RCC 7860 (cell line): ENCODE data around the gene ABCG1.

Source experiments
- DNase-seq: peaks from one replicate; pipeline ENCODE4 v3.0.0-alpha.2; 2015; ENCODE audit warnings: low spot score
- FAIRE-seq: peaks from 2 replicates; lab custom pipeline; 2012; peaks lifted over from hg19 to GRCh38; lab: Jason Lieb, UNC

Gene ABCG1

DNA sequence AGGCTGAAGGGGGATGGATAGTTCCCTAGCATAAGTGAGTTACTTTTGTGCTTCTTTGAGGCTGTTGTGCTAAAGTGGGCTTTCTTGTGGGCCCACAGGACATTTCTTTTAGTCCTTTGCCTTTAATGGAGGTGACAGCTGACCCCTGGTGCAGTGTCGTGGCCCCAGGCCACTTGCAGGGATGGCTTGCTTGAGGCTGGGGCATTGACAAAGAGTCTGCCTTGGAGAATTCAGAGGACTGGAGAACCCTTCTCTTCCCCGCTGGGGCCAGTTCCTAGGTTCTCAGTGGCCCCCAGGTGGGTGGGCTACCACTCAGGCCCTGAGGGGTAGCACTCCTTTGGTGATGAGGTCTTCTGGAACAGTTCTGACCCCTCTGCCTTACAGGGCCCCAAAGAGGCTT lies 12.8 kb downstream of the ABCG1 start:
- no peak for DNase-seq
- no peak for FAIRE-seq

DNA sequence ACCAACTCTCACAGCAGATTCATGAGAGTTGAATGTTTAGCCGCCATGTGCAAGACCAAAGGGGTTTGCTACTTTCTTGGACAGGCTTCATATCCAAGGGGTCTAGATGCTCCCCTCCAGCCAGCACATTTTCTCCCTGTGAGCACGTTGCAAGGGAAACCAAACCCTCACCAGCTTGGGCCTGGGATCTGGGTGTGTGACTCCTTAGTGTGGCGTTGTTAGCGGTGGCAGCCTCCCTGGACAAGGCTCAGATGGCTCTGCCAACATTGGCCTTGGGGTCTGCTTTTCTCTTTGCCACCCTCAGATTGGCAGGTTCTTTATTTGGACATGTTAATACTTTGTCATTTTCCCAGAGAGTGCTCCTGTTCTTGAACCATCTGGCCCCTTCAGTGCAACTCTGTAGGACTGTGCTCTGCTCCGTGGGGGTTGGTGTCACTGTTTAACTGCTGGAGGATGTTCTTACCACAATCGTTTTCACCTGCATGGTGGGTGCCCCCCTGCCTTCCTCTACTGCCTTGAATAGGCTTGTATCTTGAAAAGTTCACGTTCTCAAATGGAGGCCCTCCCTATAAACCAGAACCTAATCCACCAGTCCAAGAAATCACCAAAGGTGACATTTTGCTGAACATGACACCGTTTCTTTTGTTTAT lies 13.4 kb downstream of the ABCG1 start:
- FAIRE-seq (no peak), DNase-seq (no peak)

DNA sequence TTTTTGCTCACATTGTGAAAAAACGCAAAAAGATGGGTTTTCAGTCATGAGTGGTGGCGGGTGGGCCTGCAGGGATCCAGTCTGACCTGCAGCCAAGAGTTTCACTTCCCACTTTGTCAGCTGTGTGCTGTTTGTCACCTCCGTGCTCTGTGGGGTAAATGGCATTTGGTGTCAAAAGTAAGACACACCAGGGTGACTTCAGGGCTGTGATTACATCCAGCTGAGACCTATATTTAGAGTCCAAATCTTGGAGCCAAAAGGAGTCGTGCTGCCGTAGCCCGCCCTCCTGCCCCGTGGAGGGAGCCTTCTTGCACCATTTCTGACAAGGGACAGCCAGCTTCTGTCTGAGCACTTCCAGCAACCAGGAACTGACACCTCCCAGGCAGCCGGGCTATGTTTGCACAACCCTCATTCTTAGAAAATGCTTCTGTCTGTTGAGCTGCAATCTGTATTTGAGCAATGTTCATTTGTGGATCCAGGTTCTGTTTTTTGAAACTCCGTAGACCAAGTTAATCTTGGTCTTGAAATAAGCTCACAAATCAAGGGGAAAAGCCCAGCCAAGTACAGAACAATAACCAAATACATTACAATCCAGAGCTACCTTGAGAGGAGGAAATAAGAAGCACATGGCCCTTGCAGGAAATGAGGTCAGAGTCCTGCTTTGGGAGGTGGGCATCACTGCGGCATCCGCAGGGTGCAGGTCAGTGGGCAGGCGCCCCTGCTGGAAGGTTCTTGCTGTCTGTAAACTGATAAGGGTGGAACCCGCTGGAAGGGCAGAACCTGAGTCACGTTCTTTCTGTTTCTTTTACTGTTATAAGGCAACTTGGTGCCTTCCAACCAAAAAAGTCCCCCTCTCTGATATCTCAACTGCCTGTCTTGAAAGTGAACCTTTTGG lies 14.4 kb downstream of the ABCG1 start:
- FAIRE-seq: no peak
- no peak for DNase-seq

DNA sequence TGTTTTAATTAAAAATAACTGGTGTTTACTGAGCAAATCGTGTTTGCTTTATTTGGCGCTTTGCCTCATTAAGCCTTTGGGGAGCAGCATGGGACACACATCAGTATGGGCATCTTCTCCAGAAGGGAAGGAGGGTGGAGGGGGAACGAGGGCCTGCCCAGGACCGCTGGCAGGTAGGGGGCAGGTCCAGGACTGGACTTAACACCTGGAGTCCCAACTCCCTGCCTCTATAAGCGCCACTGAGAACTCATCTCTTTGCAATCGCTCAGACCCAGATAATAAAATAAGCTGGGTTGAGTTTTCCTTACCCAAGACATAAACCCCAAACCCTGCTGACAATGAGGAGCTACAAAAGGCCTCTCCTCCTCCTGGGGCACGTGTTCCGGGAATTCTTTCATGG lies 15.1 kb downstream of the ABCG1 start:
- DNase-seq (no peak), FAIRE-seq (no peak)

DNA sequence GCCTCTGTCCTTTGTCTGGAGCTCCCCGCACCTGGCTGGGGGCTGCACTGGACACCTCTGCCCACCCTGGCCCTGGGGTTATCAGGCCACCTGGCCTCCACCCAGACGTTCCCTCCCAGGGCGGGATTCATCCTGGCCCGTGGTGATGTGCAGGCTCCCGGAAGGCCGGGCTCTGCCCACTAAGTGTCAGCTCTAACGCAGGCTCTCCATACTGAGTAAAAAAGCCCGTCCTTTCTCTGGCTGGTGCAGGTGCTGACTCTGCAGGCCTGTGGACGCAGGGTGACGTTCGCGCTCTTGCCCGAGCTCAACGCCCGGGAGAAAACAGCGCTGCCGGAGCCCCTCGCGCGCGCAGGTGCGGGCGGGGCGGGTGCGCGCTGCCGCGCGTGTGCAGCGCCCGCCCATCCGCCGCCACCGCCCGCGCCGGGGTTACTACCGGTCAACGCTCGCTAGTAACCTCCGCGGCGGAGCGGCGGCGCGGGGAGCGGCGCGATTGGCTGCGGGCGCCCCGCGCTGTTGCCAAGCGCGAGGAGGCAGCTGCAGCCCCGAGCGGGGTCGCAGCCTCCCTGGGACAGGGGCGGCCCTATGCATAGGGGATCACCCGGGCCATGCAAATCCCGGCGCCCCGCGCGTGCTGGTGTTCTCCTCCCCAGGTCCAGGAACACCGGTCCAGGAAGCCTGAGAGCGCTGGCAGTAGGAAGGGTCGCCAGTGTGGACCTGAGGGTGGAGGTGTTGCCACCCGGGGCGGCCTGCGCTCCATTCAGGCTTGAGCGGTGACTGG lies 15.7 kb downstream of the ABCG1 start:
- DNase-seq: no peak
- FAIRE-seq: no peak

DNA sequence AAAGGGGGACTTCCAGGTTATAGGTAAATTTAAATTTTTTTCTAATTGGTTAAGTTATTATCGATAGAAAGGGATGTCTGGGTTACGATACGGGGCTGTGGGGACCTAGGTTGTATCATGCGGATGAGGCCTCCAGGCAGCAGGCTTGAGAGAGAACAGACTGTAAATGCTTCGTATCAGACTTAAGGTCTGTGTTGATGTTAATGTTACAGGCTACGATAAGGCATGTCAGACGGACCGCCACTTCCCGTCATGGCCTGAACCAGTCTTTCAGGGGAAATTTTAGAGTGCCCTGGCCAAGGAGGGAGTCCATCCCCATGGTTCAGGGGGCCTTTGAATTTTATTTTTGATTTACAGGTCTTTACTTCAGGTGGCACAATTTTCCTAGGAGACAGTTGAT lies 16.7 kb downstream of the ABCG1 start:
- no peak for DNase-seq
- FAIRE-seq: no peak

DNA sequence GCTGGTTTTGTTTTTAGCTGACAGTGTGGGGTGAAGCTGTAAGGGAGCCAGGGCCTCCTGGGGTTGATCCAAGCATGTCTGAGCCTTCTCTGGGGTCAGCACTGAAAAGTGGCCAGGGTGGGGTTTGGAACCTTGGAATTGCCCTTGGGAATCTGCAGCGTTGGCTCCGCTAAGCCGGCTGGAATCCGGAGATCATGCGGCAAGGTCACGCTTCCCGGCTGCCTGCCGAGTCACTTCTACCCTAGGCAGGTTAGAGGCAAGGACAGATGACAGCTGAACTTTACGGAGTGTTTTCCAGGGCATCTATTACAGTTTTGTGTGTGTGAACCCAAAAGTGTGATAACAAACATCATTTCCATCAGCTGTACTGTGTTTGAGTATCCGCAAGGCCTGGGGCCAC lies 17.1 kb downstream of the ABCG1 start:
- FAIRE-seq: no peak

DNA sequence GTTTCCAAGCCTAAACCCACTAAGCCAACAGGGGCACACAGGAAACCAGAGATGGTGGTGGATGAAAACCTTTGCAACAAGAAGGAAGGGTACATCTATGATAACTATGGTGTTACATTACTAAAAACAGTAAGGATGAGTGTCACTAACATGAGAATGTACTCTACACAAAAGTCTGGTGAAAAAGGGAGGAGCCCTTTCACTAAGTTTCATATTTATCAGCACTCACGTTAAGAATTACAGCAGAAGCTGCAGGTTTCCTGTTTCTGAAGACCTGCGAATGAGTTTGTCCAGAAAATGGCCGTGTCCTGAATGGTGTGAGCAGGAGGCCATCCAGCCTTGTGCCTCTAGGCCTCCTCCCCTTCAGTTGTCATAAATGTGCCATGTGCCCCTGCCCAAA lies 17.8 kb downstream of the ABCG1 start:
- DNase-seq (no peak), FAIRE-seq (no peak)

More for the DNA sequence above, 17.1 kb downstream of the ABCG1 start:
- no peak for DNase-seq

DNA sequence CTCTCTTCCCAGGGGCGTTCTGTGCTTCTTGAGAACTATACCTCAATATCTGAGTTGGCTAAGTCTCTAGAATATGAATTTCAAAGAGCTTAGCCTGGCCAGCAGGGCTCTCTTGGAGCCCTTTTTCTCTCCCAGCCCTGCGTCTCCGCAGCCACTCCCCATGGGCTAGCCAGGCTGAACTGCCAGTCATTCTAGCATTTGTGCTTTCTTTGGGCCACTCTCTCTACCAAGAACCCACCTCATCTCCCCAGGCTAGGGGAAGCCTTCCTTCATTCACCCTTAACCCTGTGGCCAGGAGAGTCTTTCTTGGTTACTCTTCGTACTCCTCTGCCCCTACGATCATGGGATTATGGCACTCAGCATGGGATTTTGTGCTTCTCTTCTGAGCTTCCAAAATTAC lies 18.2 kb downstream of the ABCG1 start:
- DNase-seq (no peak), FAIRE-seq (no peak)

DNA sequence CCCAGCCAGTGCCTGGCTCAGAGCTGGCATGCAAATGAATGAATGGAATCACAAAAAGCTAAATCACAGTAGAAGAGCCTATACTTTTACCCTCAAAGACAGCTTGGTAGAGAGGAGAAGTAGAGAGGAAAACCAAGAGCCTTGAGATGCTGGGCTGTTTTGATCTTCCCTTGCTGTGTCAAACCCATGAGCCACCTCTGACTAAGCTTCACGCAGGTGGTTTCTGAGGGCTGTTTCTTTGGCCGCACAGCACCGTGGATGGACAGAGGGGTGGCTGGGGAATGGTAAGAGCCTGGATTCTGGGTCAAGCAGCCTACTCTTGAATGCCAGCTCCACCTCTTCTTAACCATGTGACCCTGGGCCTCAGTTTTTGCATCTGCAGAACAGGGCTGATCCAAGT lies 18.6 kb downstream of the ABCG1 start:
- no peak for DNase-seq
- no peak for FAIRE-seq

DNA sequence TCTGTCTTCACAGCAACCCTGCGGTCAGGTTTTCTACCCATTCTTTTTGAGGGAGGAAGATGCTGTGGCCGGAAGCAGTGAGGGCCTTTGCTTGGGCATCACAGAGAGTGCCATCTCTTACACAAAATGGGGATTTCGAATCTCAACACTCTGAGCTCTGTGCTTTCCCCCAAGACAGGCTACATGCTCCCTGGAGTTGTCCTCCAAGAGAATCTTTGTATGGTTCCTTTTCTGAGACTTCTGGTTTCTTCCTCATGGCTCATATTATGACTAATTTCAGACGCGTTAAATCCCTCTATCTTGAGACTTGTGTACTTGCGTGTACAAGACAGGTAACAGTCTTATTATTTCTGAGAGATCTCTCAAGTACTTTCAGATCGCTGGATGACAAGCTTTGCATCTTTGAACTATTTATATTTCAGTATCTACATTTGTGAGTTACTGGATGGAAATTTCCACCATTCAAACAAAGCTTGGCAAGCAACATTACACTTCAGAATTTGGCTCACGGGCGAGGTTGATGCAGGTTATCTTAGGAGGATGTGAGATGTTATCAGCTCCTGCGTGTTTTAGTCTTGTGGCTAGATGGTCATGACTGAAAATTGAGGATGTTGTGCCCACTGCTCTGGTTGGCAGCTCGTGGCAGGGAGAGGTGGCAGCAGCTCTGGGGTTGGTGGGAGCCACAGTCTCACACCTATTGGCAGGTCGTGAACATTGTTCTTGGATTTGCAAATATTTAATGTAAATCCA lies 19.4 kb downstream of the ABCG1 start:
- DNase-seq (no peak), FAIRE-seq (no peak)

DNA sequence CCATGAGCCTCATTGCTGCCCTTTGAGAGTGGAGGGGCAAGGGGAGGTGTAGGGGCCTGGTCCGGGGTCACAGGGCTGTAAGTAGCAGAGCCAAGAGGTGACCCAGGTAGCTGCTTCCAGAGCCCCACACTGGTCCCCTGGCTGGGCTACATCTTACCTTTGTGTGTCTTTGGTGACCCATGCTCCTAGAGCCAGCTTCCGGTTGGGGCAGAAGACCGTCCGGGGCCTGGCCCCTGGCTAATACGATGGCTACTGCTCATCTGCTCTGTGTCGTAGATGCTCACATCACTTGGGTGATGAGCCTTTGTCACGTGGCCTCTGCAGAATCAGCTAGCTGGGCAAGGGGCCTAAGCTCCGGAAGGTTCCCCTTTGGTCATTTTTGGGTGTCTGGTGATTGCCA lies 20.6 kb downstream of the ABCG1 start:
- FAIRE-seq (no peak), DNase-seq (no peak)

DNA sequence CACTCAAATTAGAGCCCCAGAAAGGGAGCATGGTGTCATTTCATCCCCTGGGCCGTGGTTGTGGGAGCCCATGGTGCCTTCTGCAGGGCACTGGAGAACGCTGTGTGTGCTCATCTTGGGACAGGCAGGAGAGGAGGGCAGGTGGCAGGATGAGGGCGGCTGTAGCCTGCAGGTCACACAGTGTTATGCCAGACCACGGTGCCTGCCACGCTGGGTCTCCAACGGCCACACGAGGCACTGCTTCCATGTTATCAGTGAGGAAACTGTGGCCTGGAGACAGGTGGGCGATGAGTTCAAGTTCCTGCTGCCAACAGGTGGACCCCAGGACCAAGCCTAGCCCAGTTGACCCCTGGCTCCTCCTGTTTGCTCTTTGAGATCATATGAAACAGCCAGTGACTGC lies 21.0 kb downstream of the ABCG1 start:
- FAIRE-seq (no peak), DNase-seq (no peak)

DNA sequence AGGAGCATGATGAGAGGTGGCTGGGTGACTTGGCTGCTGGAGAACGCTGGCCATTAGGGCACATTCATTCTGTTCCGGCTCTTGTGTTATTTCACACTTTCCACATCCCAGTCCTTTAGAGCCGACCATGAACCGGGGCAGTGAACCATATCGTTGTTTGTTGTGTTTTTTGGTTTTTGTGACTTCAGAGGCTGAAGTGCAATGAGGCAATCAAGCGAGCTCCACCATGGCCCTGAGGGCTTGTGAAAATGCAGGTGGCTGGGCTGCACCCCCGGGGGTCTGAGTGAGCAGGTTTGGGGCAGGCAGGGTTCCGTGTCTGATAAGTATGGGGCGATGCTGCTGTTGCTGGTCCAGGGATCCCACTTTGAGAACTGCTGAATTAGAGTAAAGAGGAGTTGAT lies 23.7 kb downstream of the ABCG1 start:
- FAIRE-seq (no peak), DNase-seq (no peak)

DNA sequence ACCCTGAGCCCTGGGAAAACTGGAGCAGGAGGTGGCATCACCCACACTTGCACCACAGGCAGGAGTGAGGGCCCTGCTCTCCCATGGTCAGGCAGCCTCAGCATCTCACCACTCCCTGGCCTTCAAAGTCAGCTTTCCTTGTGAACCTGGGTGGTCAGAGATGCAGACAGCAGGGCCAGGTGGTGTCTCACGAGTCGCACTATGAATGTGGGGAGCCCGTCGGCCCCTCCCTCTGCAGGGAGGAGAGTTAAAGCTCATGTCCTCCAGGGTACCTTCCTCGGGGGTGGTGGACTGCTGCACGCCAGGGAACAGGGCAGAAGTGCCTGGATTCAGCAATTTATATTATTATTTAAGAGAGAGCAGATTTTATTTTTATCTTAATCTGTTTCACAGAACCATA lies 24.1 kb downstream of the ABCG1 start:
- FAIRE-seq (no peak), DNase-seq (no peak)

DNA sequence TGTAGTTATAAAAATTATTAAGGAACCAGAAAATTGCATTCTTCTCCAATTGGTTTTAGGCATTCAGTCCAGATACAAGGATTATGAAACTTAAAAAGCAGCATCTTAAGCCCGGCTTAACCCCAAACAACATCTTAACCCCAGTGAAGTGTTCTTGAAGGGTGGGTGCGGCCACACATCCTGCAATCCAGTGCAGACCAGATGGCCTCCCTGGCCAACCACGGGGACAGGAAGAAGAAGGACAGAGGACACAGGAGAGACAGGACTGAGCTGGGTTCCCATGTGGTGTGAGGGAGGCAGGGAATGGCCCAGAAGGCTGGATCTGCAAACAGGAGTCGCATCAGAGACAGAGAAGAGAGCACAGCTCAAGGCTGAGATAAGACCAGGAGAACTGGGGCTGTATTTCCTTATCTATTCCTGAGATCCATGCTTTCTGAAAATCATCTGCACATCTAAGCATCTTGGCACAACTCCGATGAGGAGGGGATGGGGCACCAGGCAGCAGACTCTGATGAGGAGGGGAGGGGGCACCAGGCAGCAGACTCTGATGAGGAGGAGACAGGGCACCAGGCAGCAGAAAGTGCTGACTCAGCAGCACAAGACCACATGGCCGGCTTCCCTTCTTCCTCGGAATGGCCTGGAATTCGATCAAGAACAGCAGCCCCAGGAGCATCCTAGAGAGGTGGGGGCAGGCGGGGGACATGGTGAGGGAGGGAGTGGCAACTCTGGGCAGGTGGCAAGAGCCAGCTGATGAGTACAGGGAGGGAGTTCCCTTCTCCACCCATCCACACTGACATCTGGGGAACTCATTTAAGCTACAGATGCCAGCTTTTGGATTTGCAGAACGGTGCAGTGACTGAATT lies 26.6 kb downstream of the ABCG1 start:
- FAIRE-seq (no peak), DNase-seq (no peak)

DNA sequence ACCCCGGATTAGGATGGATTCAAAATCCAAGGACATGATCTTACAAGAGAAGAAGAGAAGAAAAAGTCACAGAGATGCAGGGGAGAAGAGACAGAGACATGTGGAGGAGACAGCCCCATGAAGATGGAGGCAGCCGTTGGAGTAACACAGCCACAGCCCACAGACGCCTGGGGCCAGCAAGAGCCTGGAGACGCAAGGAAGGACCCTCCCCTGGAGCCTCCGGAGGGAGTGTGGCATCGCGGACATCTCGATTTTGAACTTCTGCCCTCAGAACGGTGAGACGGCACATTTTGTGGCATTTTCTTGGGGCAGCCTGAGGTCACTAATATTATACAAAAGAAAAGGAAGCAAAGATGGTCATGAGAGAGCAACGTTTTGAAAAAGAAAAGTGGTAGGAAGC lies 28.8 kb downstream of the ABCG1 start:
- DNase-seq: no peak
- FAIRE-seq: no peak

DNA sequence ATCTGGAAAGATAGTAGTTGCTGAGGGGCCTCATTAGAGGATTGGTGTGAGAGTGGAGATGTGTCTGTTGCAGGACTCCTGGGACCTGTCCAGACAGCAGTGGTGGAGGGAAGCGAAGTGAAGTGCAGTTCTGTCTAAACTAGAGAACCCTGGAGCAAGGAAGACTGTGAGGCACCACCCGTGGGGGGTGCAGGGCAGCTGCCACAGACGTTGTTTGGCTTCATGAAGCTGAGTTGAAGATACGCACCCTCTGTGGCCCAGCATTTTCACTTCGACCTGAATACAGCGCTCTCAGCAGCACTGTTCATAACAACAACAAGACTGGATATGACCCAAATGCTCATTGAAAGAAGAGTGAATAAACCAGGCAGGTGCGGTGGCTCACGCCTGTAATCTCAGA lies 29.3 kb downstream of the ABCG1 start:
- FAIRE-seq (no peak), DNase-seq (no peak)

DNA sequence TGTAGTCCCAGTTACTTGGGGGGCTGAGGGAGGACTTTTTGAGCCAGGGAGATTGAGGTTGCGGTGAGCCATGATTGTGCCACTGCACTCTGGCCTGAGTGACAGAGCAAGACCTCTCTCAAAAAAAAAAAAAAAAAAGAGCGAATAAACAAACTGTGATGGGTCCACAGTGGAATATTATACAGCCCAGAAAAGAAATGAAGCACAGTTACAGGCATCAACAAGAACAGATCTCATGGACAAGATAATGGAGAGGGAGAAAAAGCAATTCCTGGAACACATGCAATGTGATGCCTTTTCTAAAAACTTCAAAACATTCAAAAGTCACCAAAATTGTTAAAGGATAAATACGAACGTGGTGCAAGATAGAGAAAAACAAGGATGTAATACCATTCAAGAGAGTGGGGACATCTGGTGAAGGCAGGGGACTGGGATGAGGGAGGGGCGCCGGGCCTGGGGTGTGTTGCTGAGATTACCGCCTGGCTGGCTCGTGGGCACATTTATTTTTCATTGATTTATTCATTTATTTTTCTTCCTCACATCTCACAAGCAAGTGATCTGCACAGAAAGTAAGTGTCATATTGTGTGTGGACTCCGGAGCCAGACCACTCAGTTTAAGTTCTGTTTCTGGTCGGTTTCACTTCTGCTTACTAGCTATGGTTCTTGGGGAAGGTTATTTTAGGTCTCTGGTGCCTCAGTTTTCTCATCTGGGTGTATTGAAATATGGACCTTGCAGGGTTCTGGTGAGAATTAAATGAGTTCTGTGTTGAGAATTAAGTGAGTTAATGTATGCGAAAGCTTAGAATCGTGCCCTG lies 30.1 kb downstream of the ABCG1 start:
- DNase-seq (no peak), FAIRE-seq (no peak)
